PC-9 (cell line): Measurements from ENCODE around the gene BRSK2. TPM values are rescaled to one million over a fixed set of nuclear protein-coding genes. Genes with fewer than 3 reads are reported as not detected.

Experiments
- BruUV-seq: library from RNA; stranded (reverse); fragments of 400-500 nt; replicated peaks from 2 replicates; lab custom pipeline; 2021; lab: Mats Ljungman, UMichigan
- CTCF ChIA-PET: fragments of 300-600 bp; sonication (Branson Sonifier 250); formaldehyde crosslinking; loops from one replicate; lab custom pipeline; 2022; ENCODE audit warnings: antibody characterized with exemption; lab: Charles Lee
- POLR2A ChIA-PET: fragments of 300-600 bp; sonication (Branson Sonifier 250); formaldehyde crosslinking; loops from one replicate; lab custom pipeline; 2022; ENCODE audit warnings: antibody characterized with exemption; ENCODE audit not compliant: unreplicated experiment; lab: Charles Lee
- DNase-seq, 2 experiments: peaks; one replicate each; pipeline versions ENCODE4 v3.0.0 to v3.0.0-alpha.2; 2015 to 2022; ENCODE audit warnings: mixed read lengths in 1 of 2
- H2AFZ ChIP-seq: fragments of 200-600 bp; sonication (generic); 2 replicates; pipeline ENCODE4 v1.8.1; 2017; ENCODE audit warnings: antibody characterized with exemption
- H3F3A ChIP-seq: fragments of 200-600 bp; sonication (generic); 2 replicates; pipeline ENCODE4 v1.8.1; 2017; ENCODE audit warnings: antibody characterized with exemption, mild to moderate bottlenecking, low read depth; ENCODE audit not compliant: insufficient read depth
- H3K27ac ChIP-seq: fragments of 200-600 bp; sonication (generic); 2 replicates; pipeline ENCODE4 v1.6.1; 2016; ENCODE audit warnings: mixed run types
- H3K27me3 ChIP-seq: fragments of 200-600 bp; sonication (generic); 2 replicates; pipeline ENCODE4 v1.6.1; 2016; ENCODE audit warnings: low read depth, mixed run types; ENCODE audit not compliant: insufficient read depth
- H3K36me3 ChIP-seq: fragments of 200-600 bp; sonication (generic); 2 replicates; pipeline ENCODE4 v1.6.1; 2016; ENCODE audit warnings: low read depth, mixed run types
- H3K4me1 ChIP-seq: fragments of 200-600 bp; sonication (generic); replicated peaks from 2 replicates; pipeline ENCODE4 v1.6.1; 2016; ENCODE audit warnings: mixed run types; ENCODE audit not compliant: insufficient read depth
- H3K4me2 ChIP-seq: fragments of 200-600 bp; sonication (generic); 2 replicates; pipeline ENCODE4 v1.6.1; 2017; ENCODE audit warnings: mixed run types
- H3K4me3 ChIP-seq: fragments of 200-600 bp; sonication (generic); 2 replicates; pipeline ENCODE4 v1.6.1; 2016; ENCODE audit warnings: mixed run types
- H3K79me2 ChIP-seq: fragments of 200-600 bp; sonication (generic); 2 replicates; pipeline ENCODE4 v1.6.1; 2017; ENCODE audit warnings: low read depth, mixed run types
- H3K9me2 ChIP-seq: fragments of 200-600 bp; sonication (generic); 2 replicates; pipeline ENCODE4 v1.8.1; 2017; ENCODE audit warnings: mild to moderate bottlenecking; ENCODE audit not compliant: insufficient read depth
- H3K9me3 ChIP-seq: fragments of 200-600 bp; sonication (generic); 2 replicates; pipeline ENCODE4 v1.8.1; 2016; ENCODE audit warnings: low read depth; ENCODE audit not compliant: insufficient read depth
- H4K20me1 ChIP-seq: fragments of 200-600 bp; sonication (generic); 2 replicates; pipeline ENCODE4 v1.8.1; 2017; ENCODE audit not compliant: insufficient read depth
- CTCF ChIP-seq: fragments of 200-600 bp; sonication (generic); conservative IDR thresholded peaks from 2 replicates; pipeline ENCODE4 v1.6.1; 2017; ENCODE audit warnings: mixed run types, antibody characterized with exemption, mild to moderate bottlenecking, moderate library complexity
- EZH2 ChIP-seq: fragments of 200-600 bp; sonication (generic); IDR thresholded peaks from 2 replicates; pipeline ENCODE4 v1.8.0; 2017; ENCODE audit warnings: antibody characterized with exemption, low read depth
- intact Hi-C: fragments of 100-400 bp; cut with micrococcal nuclease; formaldehyde crosslinking; loops from one replicate; pipeline ENCODE4 v1.10.0; 2022; ENCODE audit not compliant: unreplicated experiment
- total RNA-seq: library from RNA; stranded (reverse); gene quantifications from 2 replicates; pipeline ENCODE4 v1.2.3, GENCODE V29; 2021

BRSK2 gene
- total RNA-seq, 1 experiment from 2014 or later = 2.9 TPM

GRCh38 chr11:1377231-1377780 lies 12.4 kb upstream of the BRSK2 start:
- ChIA-PET CTCF (no interaction called here), POLR2A (no interaction called here)
- no peak overlapping the region for H2AFZ ChIP-seq
- H3F3A ChIP-seq = no peaks in the 10 kb centered on the region
- H3K4me1 ChIP-seq = no peaks in the 10 kb centered on the region; the same call in 1 of the 2 replicates
- H3K36me3 ChIP-seq = no peaks in the 10 kb centered on the region
- TF ChIP-seq CTCF (no peak), EZH2 (no peak)
- intact Hi-C loops = no loop called here
- no peaks in the 10 kb centered on the region for H4K20me1 ChIP-seq
- H3K27ac ChIP-seq = no peak overlapping the region
- H3K9me2 ChIP-seq = no peaks in the 10 kb centered on the region
- H3K9me3 ChIP-seq = no peaks in the 10 kb centered on the region
- no peak overlapping the region for H3K4me2 ChIP-seq
- no peaks in the 10 kb centered on the region for H3K79me2 ChIP-seq
- BruUV-seq = no TSS peak
- H3K4me3 ChIP-seq = no peak overlapping the region
- H3K27me3 ChIP-seq = peaks cover 13% of the 10 kb centered on the region
- no peak for DNase-seq

- no peak for TF ChIP-seq EZH2
- no peak for TF ChIP-seq CTCF
- Histone ChIP-seq H3K36me3 (no peaks in the 10 kb centered on the region), H3K4me3 (no peak overlapping the region), H3K4me1 (no peaks in the 10 kb centered on the region), H3K79me2 (no peaks in the 10 kb centered on the region), H3K27ac (no peak overlapping the region), H2AFZ (no peak overlapping the region), H3F3A (no peaks in the 10 kb centered on the region), H3K9me3 (no peaks in the 10 kb centered on the region), H3K9me2 (no peaks in the 10 kb centered on the region), H3K4me2 (no peak overlapping the region), H4K20me1 (no peaks in the 10 kb centered on the region), H3K27me3 (peaks cover 13% of the 10 kb centered on the region; the same call in 1 of the 2 replicates)
- CTCF ChIA-PET = no interaction called here
- POLR2A ChIA-PET = no interaction called here
- intact Hi-C loops = no loop called here
- no peak for DNase-seq
- no TSS peak for BruUV-seq
Observed at GRCh38 chr11:1381793-1382425, 7.8 kb upstream of the BRSK2 start.

GRCh38 chr11:1382429-1382828 lies 7.3 kb upstream of the BRSK2 start:
- Histone ChIP-seq H3K27ac (no peak overlapping the region), H3K27me3 (peaks cover 11% of the 10 kb centered on the region; the same call in 1 of the 2 replicates), H3K36me3 (no peaks in the 10 kb centered on the region), H3F3A (no peaks in the 10 kb centered on the region), H3K9me3 (no peaks in the 10 kb centered on the region), H3K4me3 (no peak overlapping the region), H3K4me1 (no peaks in the 10 kb centered on the region), H4K20me1 (no peaks in the 10 kb centered on the region), H3K4me2 (no peak overlapping the region), H3K9me2 (no peaks in the 10 kb centered on the region), H2AFZ (no peak overlapping the region), H3K79me2 (no peaks in the 10 kb centered on the region)
- POLR2A ChIA-PET = interaction anchor here (0.6 kb wide), 1 partner anchor 112 kb away, joined by 6 read pairs; no protein-coding TSS in a partner anchor
- TF ChIP-seq EZH2 = no peak
- TF ChIP-seq CTCF = no peak
- intact Hi-C loops = no loop called here
- TSS peak; percentile 77 for BruUV-seq
- CTCF ChIA-PET = interaction anchor here (0.6 kb wide), 2 partner anchors 191 to 197 kb away, joined by 3 read pairs; no protein-coding TSS in a partner anchor
- no peak for DNase-seq
